K562 (cell line): ENCODE measurements around the gene ZCCHC17. TPM values are rescaled to one million over a fixed set of nuclear protein-coding genes. Genes with fewer than 3 reads are reported as not detected.

Source experiments
- CXXC5 ChIP-seq: fragments of 250-450 bp; sonication (Bioruptor Pico); IDR thresholded peaks from 2 replicates; pipeline ENCODE4 v1.8.0; 2022; ENCODE audit warnings: inconsistent platforms, mild to moderate bottlenecking, moderate library complexity
- HMG20B ChIP-seq: fragments of 250-450 bp; sonication (Bioruptor Pico); IDR thresholded peaks from 2 replicates; pipeline ENCODE4 v1.5.0; 2021; ENCODE audit warnings: mild to moderate bottlenecking
- NFATC3 ChIP-seq: fragments of 450-650 bp; IDR thresholded peaks from 2 replicates; pipeline ENCODE4 v1.6.1; 2017; ENCODE audit warnings: mild to moderate bottlenecking
- TAF9B ChIP-seq: fragments of 450-650 bp; IDR thresholded peaks from 2 replicates; pipeline ENCODE4 v1.6.1; 2018; ENCODE audit warnings: mild to moderate bottlenecking; ENCODE audit not compliant: partially characterized antibody
- ZBTB34 ChIP-seq: fragments of 250-450 bp; sonication (Bioruptor Pico); IDR thresholded peaks from 2 replicates; pipeline ENCODE4 v1.8.0; 2021; ENCODE audit warnings: mild to moderate bottlenecking, moderate library complexity
- ZNF318 ChIP-seq, 2 experiments: fragments of 450-650 bp; IDR thresholded peaks; 2 replicates each; pipeline ENCODE4 v1.6.1; 2016; ENCODE audit warnings: mild to moderate bottlenecking in 2 of 2, borderline replicate concordance in 1 of 2, low read depth in 1 of 2, moderate library complexity in 1 of 2
- ZNF398 ChIP-seq: fragments of 250-450 bp; sonication (Bioruptor Pico); IDR thresholded peaks from 2 replicates; pipeline ENCODE4 v1.8.0; 2021; ENCODE audit warnings: moderate library complexity, mild to moderate bottlenecking, inconsistent platforms
- ZNF408 ChIP-seq: fragments of 250-450 bp; sonication (Bioruptor Pico); IDR thresholded peaks from 2 replicates; pipeline ENCODE4 v1.4.0; 2020; ENCODE audit warnings: low read depth, mild to moderate bottlenecking, moderate library complexity
- ZNF444 ChIP-seq: fragments of 250-450 bp; sonication (Bioruptor Pico); IDR thresholded peaks from 2 replicates; pipeline ENCODE4 v1.4.0; 2020; ENCODE audit warnings: mild to moderate bottlenecking, moderate library complexity
- ZNF740 ChIP-seq, 3 experiments: fragments of 200-800 bp in 1 of 3; sonication (Bioruptor generic) in 1 of 3; sonication (generic) in 1 of 3; formaldehyde crosslinking in 1 of 3; IDR thresholded peaks; 2 replicates each; pipeline versions ENCODE4 v1.6.1 to v1.8.0; 2016 to 2022; ENCODE audit warnings: mild to moderate bottlenecking in 2 of 3, missing compliant biosample characterization in 2 of 3, missing genetic modification characterization in 2 of 3, missing genetic modification reagents in 1 of 3
- polyA plus RNA-seq, 8 experiments: library from polyadenylated mRNA; depleted of rRNA in 4 of 8; stranded (reverse) in 5 of 8; unstranded in 3 of 8; fragments of >200 nt; fragmentation: Nextera tagmentation in 2 of 8; fragmentation: Illumina TruSeq in 1 of 8; extraction: Ambion mirVana in 2 of 8; extraction: Trizol in 1 of 8; gene quantifications; 2 replicates each; pipeline versions ENCODE4 v1.2.1 to v1.2.3, GENCODE V29; 2011 to 2014; ENCODE audit warnings: inconsistent platforms in 1 of 8, missing spikeins in 1 of 8
- total RNA-seq, 7 experiments: library from RNA; depleted of rRNA in 6 of 7; stranded (reverse); fragments of >200 nt in 6 of 7; fragmentation: Illumina TruSeq in 2 of 7; extraction: Trizol in 2 of 7; gene quantifications; 2 replicates each; pipeline versions ENCODE4 v1.2.1 to v1.2.3, GENCODE V29; 2011 to 2021; ENCODE audit warnings: low replicate concordance in 1 of 7

Gene ZCCHC17
- total and polyA plus RNA-seq, 9 of the 15 experiments (the other 6 are each of a cell fraction or from before 2014, with no cell fraction given): 46.9 to 150 (median 74.7) TPM

- peak; percentile 61 for TF ChIP-seq CXXC5 (CRISPR knock-in tag)
- no peak for TF ChIP-seq NFATC3
- TF ChIP-seq HMG20B (CRISPR knock-in tag): no peak
- TF ChIP-seq TAF9B: peak; percentile 86
- TF ChIP-seq ZNF740 (CRISPR knock-in tag; IDR thresholded peaks at IDR 0.05): no peak
- TF ChIP-seq ZNF740 (tag; IDR thresholded peaks at IDR 0.05): no peak
- TF ChIP-seq ZNF318 (IDR thresholded peaks at IDR 0.05; ENCODE audit: borderline replicate concordance in 1 of 2, low read depth in 1 of 2): no peak
- no peak for TF ChIP-seq ZBTB34
- no peak for TF ChIP-seq ZNF398 (CRISPR knock-in tag)
- no peak for TF ChIP-seq ZNF408 (CRISPR knock-in tag)
- no peak for TF ChIP-seq ZNF444 (CRISPR knock-in tag)
Measured at GRCh38 chr1:31296486-31297276, at the start of gene ZCCHC17, which contains the start of gene SNRNP40 (continued).
